Stimulated activated CD4-positive, alpha-beta T cell treated with anti-CD3 and anti-CD28 coated beads, Interleukin-12 subunit alpha, Interleukin-12 subunit beta, amount 100 ng/mL, for 24 hours (primary cell): Measurements from ENCODE around the gene STAG2.
"Not testable (repeated sequence)": the region's sequence is repeated elsewhere in the genome, so short reads cannot be mapped to it uniquely, and the experiment has no call there.

Experiments used
- DNase-seq, 2 experiments: peaks; one replicate each; pipeline ENCODE4 v3.0.0-alpha.2; 2020; ENCODE audit warnings: low read depth in 2 of 2

STAG2 gene

DNA sequence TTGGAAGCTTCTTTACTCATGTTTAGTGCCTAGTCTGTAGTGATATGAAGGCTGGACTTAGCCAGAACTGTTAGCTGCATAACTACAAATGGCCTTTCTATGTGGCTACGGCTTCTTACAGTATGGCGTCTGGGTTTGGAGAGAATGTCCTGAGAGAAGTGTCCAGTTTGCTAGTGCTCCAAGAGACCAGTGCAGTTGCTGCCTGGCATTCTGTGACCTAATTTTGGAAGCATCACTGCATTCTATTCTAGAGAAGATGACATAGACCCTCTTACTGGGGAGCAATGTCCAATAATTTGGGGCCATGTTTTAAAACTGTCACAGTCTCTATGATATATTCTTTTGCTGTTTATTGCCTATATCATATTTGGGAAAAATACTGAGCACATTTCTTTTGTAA, 74.2 kb downstream of the STAG2 start:
- DNase-seq: no peak

DNA sequence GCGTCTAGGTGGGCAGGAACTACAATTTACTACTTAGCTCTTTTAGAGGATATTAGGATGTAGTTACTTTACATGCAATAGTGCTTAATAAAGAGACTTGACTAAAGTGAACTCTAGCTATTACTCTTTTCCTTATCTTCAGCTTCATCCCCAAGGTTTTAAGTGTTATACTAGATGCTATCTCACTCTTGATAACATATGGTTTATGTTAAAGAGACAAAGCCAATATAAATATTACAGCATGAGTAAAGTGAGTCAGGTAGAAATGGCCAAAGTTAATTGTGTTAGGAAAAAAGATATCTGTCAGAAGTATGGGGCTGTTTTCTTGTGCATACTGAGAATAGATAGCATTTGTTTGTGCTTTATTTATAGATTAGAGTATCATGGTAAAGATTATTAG, 80.5 kb downstream of the STAG2 start:
- no peak for DNase-seq

DNA sequence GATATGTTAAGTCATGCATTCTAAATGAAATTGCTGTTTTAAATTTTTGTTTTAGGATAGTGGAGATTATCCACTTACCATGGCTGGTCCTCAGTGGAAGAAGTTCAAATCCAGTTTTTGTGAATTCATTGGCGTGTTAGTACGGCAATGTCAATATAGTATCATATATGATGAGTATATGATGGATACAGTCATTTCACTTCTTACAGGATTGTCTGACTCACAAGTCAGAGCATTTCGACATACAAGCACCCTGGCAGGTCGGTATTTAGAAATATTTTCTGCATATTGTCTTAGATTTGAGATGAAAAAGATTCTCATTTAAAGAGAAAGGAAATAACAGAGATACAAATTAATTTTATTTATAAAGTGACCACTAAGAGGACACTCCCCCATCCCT, 83.6 kb downstream of the STAG2 start:
- no peak for DNase-seq

DNA sequence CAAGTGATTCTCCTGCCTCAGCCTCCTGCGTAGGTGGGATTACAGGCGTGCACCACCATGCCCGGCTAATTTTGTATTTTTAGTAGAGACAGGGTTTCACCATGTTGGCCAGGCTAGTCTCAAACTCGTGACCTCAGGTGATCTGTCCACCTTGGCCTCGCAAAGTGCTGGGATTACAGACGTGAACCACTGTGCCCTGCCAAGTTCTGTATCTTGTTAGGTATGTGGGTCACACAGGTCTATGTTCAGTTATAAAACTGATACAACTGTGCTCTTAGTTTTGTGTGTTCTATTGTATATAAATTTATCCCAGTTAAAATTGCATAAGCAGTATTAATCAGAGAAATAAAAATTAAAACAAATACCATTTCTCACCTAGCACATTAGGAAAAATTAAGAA, 122.9 kb downstream of the STAG2 start:
- not testable (repeated sequence) for DNase-seq

DNA sequence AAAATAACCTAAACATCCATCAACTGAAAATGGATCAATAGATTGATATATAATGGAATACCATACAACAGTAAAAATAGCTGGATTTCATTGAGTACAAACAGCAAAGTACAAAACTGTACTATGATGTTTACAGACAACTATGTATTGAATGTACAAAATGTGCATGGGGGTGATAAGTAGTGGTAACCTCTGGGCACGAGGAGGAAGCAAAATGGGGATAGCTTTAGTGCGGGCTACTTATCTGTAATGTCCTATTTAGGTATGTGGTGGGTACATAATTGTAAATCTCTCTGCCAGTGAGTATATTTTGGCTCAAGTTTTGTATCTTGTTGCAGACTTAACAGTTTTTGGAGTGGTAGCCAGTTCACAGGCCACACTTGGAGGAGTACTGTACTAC, 123.6 kb downstream of the STAG2 start:
- DNase-seq: no peak

DNA sequence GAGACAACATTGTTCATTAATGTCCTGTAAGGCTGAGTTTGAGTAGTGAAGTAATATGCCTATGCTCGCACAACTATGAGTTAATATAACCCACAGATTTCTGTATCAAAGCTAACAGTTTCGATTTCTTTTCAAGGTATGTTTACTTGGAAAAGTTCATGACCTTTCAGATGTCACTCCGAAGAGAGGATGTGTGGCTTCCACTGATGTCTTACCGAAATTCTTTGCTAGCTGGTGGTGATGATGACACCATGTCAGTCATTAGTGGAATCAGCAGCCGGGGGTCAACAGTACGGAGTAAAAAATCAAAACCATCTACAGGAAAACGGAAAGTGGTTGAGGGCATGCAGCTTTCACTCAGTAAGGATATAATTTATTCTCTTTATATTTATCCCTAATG, 124.9 kb downstream of the STAG2 start:
- DNase-seq: peak; percentile 0 to 7

DNA sequence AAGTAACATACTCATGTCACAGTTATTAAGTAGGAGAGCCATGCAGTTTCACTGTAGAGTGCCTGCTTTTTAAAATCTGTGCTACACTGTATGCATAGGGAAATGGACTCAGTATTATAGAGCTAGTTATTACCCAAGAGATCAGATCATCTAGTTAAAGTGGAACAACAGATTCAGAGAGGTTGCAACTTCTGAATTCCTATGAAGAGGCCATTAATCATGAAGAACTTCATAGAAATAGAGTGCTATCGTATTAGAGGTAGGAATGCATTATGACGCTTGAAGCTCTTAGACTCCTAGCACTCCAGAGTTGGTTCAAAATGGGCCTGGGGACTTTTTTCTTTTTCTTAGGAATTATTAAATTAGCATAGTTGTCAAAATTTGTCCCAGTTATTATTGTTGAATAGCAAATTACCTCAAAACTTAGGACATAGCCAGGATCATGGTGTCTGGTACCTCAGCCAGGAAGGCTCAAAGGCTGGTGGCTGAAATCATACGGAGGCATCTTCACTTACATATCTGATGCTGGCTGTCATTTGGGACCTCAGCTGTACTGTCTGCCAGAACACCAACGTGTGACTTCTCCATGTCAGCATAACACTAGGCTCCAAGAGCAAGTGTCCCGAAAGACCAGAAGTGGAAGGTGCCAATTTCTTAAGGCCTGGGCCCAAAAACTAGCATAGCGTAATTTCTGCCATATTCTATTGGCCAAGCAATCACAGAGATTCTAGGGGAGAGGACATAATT, 125.7 kb downstream of the STAG2 start:
- no peak for DNase-seq

DNA sequence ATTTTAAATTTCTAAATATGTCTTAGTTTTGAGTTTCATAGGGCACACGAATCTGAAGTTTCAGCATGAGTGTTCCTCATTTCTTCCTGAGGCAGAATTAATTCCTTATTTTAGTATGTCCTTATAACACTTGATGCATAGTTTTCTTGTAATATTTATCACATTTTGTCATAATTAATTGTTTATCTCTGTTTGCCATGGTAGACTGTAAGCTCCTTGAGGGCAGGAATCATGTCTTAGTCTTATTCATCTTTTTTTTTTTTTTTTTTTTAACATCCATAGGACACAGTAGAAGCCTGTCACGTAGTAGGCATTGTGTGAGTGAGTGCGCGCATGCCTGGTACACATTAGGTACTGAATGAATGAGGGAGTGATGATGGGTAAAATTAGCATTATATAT, 131.7 kb downstream of the STAG2 start:
- DNase-seq: no peak

DNA sequence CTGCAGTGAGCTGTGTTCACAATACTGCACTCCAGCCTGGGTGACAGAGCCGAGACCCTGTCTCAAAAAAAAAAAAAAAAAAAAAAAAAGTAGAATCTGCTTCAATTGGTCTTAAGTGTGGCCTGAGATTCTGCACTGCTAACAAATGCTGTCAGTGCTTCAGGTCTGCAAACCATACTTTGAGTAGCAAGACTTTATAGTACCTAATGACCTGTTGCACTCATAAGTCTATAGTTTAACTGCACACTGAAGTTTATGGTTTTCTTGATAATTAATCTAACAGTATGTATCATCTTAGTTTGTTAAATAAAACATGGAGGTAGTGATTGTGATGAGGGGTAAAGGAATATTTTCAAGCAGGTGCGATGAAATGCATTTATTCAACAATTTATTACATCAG, 135.6 kb downstream of the STAG2 start:
- no peak for DNase-seq

DNA sequence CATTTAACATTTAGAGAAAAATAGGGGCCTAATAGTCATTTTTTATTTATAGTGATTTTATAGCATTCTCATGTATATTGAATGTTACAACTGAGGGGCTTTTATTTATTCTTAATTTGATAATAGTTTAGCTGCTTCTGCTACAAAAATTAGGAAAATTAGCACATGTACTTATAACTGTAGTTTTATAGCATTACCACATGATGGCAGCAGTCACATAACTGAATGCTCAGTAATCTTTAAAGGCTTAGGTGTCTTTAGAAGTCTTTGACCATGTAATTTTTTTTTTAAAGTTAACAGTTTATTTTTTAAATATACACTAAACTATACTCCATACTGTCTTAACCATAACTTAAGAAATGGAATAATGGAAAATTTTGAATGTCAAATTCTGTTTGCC, 136.6 kb downstream of the STAG2 start:
- no peak for DNase-seq

DNA sequence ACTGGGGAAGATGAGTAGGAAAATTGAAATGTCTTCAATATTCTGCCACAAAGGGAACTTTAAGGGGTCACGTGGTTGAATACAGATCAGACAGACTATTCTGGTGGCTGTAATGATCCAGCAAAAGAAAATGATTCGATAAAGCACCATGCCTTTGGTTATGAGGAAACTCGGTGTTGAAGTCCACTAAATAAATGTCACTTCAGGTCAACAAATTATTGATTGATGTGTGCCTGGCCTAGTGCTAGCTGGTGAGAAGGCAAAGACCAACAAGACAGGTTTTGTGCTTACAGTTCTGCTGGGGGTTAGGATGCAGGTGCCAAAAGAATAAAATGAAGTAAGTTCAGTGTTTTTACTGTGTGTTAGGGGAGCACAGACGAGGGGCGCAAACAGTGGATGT, 142.5 kb downstream of the STAG2 start:
- DNase-seq: no peak

DNA sequence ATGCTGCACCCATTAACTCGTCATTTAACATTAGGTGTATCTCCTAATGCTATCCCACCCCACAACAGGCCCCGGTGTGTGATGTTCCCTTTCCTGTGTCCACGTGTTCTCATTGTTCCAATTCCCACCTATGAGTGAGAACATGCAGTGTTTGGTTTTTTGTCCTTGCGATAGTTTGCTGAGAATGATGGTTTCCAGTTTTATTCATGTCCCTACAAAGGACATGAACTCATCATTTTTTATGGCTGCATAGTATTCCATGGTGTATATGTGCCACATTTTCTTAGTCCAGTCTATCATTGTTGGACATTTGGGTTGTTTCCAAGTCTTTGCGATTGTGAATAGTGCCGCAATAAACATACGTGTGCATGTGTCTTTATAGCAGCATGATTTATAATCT, 143.0 kb downstream of the STAG2 start:
- DNase-seq: not testable (repeated sequence)

DNA sequence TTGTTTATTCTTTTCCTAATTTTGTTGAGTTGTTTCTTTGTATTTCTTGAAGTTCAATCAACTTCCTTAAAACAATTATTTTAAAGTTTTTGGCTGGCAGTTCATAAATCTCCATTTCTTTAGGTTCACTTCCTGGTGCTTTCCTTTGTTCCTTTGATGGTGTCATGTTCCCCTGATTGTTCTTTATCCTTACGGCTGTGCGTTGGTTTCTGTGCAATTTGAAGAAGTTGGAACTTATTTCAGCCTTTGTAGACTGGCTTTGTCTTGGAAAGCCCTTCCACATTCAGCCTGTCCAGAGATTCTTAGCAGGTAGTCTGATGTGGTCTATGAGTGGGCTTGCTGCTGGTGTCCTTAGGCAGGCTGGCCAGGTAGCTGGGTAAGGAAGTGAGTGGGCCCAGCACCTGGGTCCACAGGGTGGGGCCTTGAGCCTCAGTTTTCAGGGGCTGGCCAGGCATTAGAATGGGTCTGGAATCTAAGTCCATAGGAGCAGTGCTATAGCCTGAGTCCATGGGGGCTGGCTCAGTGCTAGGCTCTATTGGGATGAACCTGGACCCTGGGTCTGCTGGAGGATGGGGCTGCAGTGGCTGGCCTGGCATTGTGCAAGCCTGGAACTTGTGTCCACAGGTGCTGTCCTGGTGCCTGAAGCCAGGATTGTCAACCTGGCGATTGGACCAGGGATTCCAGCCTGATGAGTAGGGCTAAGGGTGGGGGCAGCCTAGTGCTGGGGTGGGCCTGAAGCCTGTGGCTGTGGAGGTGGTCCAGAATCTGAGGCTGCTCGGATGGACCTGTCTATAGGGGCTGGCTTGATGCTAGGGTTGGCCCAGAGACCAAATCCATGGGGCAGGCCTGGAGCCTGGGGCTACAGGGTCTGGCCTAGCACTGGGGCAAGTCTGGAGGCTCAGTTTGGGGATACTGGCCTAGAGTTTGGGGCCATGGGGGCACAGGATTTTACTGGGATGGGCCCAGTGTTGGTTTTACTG, 152.4 kb downstream of the STAG2 start:
- no peak for DNase-seq

DNA sequence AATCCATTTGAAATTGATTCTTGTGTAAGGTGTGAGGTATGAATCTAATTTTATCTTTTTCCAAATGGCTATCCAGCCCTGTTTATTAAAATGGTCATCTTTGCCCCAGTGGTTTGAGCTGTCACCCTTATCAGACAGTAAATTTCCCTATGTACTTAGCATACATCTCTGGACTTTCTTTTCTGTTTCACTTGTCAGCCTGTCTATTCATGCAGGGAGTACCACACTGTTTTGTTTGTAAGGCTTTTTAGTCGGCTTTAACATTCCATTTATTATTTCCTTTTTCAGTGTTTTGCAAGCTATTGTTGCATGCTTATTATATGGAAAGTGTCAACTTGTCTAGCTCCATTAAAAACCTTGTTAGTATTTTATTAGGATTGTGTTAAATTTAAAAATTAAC, 155.8 kb downstream of the STAG2 start:
- DNase-seq: no peak

DNA sequence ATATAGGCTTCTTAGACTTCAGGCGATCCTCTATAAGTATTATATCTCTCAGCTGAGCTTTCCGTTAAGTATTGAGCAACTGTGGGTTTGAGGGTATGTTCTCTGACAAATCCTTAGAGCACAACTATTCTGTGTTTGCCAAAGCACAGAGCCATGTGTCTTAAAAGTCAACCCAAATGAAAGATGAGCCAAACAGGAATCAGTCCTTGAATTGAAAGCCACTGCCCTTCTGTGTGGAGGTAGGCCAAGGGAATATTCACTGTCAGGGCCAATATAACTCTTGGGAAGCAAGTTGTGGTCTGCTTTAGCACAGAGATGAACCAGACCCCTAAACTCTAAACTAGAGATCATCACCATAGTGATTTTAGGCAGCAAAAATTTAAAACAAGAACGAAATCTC, 164.0 kb downstream of the STAG2 start:
- DNase-seq: no peak

DNA sequence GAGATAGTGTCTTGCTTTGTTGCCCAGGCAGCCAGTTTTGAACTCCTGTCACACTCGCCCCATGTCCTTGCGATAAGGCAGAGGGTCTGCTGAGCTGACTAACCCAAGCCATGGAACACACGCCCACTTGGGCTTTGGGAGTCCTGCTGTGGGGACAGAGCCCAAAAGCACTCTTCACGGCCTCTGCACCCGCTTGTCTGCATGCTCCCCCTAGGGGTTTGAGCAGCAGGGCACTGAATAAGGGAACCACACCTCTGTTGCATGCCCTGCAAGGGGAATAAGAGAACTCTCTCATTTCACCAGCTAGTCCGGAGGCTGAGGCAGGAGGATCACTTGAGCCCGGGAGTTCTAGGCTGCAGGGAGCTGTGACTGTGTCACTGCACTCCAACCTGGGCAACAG, 166.0 kb downstream of the STAG2 start:
- DNase-seq: no peak

DNA sequence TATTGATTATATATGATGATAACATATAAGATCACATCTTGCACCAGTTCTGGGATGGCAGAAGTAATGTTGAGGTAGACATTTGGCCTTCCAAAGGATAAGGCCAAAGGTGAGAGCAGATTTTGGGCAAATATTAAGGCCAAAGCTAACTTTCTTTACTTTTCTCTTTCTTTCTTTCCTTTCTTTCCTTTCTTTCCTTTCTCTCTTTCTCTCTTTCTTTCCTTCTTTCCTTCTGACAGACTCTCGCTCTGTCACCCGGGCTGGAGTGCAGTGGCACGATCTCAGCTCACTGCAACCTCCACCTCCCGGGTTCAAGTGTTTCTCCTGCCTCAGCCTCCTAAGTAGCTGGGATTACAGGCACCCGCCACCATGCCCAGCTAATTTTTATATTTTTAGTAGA, 170.9 kb downstream of the STAG2 start:
- DNase-seq: not testable (repeated sequence)

DNA sequence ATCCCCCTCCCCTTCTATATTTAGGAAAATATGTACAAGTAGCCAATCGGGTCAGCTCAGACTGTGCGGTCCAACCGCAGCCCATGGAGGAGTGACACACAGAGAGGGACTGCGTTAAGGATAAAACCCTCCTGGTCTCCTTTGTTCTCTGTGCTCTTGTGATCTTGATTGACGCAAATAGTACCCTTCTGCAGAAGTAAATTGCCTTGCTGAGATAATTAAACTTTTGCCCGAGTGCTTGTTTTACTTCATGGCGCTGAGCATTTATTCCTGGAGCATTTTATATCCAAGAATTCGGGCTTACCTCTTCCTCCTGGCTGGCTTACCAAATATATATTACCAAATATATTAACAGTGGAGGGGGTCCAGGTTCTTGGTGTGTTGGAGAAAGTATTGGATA, 184.2 kb downstream of the STAG2 start:
- DNase-seq: no peak

DNA sequence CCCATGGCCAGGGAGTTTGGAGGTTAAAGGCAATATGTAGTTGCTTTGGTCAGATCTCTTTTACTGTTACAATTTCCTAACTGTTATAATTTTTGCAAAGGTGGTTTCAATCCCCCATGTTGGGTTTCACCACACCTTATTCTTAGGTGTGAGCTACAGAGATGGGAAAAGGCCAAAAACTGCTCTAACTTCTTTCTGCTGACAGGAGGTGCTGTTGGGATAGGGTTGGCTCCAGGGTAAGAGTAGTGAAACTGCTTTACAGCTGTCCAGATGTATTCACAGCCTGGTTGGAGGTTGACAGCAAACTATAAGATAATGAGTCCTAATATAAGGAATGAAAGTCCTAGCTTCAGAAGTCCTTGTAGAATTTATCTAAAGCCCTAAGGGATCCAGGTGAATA, 189.7 kb downstream of the STAG2 start:
- DNase-seq: no peak
